ENCODE data around the gene GADL1.

GADL1 gene

DNA sequence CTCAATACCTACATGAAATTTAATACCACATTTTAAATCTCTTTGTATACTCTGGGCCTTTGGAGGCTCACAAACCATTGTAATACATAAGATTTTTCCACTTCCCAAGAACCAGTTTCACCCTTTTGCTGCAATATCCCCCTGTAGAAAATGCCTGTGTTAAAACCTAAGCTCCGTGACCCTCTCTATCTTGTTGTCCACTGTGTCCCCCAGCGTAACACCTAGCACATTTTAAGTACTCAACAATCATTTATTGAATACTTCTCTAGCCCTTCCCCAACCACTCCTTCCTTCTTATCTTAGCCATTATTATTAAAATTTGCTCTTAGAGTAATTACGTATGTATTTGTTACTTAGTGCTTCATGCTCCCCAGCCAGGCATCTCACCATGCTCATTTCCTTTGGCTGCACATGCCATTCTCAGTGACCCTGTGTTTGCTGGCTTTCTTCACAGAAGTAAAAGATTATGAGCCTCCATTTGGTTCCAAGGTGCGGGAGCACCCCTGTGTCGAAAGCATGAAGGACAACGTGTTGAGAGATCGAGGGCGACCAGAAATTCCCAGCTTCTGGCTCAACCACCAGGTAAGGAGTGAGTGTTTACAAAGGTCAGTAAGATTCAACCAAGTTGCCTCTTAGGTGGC is 206.4 kb downstream of the GADL1 start:
- H3K4me1 Mint-ChIP-seq, result peaks cover 93% of the 10 kb centered on the region
- ATAC-seq, result no peak

GRCh38 chr3:30686799-30687198 is 207.7 kb downstream of the GADL1 start:
- Mint-ChIP-seq H3K27me3 (no peaks in the 10 kb centered on the region), H3K4me3 (no peak overlapping the region), H3K9me3 (no peaks in the 10 kb centered on the region), H3K36me3 (ENCODE audit: low read depth) (peaks cover 79% of the 10 kb centered on the region), H3K4me1 (peaks cover 95% of the 10 kb centered on the region), H3K27ac (peak overlapping the region; percentile 59)
- no peak for ATAC-seq
- no peak for DNase-seq

More for the DNA sequence above, 206.4 kb downstream of the GADL1 start:
- no peak overlapping the region for H3K4me3 Mint-ChIP-seq
- H3K27me3 Mint-ChIP-seq, result no peaks in the 10 kb centered on the region
- no peaks in the 10 kb centered on the region for H3K9me3 Mint-ChIP-seq
- H3K27ac Mint-ChIP-seq, result peak overlapping the region; percentile 59
- no peak for DNase-seq
- H3K36me3 Mint-ChIP-seq (ENCODE audit: low read depth), result peaks cover 83% of the 10 kb centered on the region

DNA sequence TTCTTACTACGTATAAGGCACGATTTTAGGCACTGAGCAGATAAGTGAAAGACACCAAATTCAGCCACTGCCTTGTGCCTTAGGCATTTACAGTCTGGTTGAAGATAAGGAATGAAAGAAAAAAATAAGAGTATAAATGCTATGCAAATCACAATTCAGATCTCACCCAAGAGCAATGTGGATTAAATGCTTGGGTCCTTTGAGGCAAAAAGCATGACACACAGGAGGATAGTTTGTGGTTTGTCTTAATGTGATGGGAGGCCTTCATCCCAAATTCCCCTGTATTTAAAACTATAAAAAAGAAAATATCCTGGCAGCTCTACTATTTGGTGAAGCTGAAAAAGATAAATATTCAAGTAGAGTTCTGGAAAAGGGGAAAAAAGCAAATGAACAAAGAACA is 208.3 kb downstream of the GADL1 start:
- DNase-seq (no peak), ATAC-seq (no peak)
- Mint-ChIP-seq H3K9me3 (no peaks in the 10 kb centered on the region), H3K4me3 (no peak overlapping the region), H3K27me3 (no peaks in the 10 kb centered on the region), H3K36me3 (ENCODE audit: low read depth) (peaks cover 82% of the 10 kb centered on the region), H3K4me1 (peaks cover 97% of the 10 kb centered on the region), H3K27ac (peak overlapping the region; percentile 46)

DNA sequence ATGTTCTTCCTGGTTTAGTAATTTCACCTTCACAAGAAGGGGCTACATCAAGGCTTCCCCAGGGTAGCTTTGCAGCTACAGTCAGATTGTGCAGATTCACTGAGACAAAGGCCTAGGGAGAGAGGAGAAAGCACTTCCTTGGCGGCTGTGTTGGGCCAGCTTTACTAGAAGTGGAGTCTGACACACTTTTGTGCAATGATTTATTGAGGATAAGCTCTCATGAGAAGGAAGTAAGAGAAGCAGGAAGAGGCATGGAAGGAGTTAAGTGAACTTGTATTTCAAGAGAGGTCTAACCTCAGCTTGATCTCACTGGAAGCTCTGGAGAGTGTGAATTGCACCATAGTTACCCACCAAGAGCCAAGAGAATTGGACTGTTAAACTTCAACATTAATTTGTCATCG is 209.2 kb downstream of the GADL1 start:
- Mint-ChIP-seq H3K9me3 (no peaks in the 10 kb centered on the region), H3K27ac (peak overlapping the region; percentile 59), H3K4me1 (peaks cover 97% of the 10 kb centered on the region), H3K4me3 (no peak overlapping the region), H3K27me3 (no peaks in the 10 kb centered on the region), H3K36me3 (ENCODE audit: low read depth) (peaks cover 81% of the 10 kb centered on the region)
- DNase-seq, result no peak
- ATAC-seq, result no peak

DNA sequence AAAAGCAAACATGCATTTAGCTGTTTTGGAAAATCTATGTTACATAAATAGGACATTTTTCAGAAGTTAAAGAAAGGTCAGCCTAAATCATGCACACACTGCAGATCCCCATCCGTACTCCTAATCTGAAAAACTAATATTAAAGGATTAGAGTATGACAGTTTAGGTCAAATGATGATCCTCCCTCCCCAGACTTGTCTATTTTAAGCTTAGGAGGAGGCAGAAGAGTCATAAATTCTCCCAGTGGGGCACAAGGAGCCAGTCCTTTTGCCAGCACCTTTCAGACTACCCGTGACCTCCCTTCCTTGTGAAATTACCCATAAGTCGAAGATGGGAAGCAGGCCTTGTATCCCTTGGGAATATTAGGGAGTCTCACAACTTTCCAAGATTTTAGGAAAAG is 210.1 kb downstream of the GADL1 start:
- Mint-ChIP-seq H3K4me3 (no peak overlapping the region), H3K4me1 (peaks cover 96% of the 10 kb centered on the region), H3K27me3 (no peaks in the 10 kb centered on the region), H3K9me3 (no peaks in the 10 kb centered on the region), H3K36me3 (ENCODE audit: low read depth) (peaks cover 80% of the 10 kb centered on the region), H3K27ac (peak overlapping the region; percentile 59)
- DNase-seq (no peak), ATAC-seq (no peak)

DNA sequence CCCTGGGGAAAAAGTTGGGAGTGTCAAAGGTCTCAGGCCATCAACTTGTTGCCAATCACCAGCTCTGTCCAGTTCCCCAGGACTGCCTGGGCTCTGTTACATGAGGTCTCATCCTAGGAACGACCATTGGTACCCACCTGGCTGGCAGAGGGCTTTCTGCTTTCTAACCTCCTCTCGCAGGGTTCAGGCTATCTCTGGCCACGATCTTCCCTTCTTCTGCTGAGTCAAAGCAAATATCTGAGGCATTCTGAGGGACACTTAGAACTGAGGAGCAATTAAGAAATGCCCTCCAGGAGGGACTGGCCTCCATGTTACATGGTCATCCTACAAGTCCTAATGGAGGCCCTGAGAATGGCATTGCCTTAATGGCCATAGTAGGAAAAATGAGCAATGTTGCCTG is 210.7 kb downstream of the GADL1 start:
- Mint-ChIP-seq H3K4me3 (no peak overlapping the region), H3K4me1 (peaks cover 96% of the 10 kb centered on the region), H3K27ac (peak overlapping the region; percentile 59), H3K27me3 (no peaks in the 10 kb centered on the region), H3K36me3 (ENCODE audit: low read depth) (peaks cover 80% of the 10 kb centered on the region), H3K9me3 (no peaks in the 10 kb centered on the region)
- DNase-seq (no peak), ATAC-seq (no peak)

DNA sequence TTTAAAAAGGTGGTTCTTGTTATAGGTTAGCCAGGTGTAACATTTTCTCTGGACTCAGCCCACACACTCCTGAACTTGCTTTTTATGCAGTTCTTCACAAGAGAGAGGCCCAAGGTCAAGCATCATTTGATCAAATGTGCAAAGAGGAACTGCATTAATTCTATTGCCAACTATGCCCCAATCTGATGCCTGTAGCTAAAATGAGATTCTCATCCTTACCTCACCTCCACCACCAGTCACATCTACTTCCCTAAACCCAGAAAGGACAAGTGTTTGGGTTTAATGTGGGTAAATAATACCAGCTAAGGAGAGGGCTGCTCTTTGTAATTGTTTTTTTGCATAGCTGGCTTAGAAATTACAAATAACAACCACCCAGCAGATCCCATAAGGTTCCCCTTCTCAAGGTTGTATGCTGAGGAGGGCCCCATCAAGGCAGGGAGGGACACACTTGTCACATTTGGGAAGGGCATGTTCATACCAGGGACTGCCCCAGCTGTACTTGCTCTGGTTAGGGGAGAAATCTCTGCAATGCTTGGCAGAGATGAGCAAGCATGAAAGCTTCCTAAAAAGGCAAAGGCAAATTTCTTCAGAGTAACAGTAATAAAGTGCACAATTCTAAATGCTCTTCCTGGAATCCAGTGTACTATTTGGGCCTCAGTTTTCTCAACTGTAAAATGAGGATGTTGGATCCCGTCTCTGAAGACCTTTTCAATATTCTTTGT is 211.9 kb downstream of the GADL1 start:
- H3K4me1 Mint-ChIP-seq, result peaks cover 94% of the 10 kb centered on the region
- H3K27me3 Mint-ChIP-seq, result no peaks in the 10 kb centered on the region
- H3K4me3 Mint-ChIP-seq, result peak overlapping the region; percentile 21
- H3K27ac Mint-ChIP-seq, result peak overlapping the region; percentile 73
- no peaks in the 10 kb centered on the region for H3K9me3 Mint-ChIP-seq
- ATAC-seq, result peak; percentile 87
- no peak for DNase-seq
- H3K36me3 Mint-ChIP-seq (ENCODE audit: low read depth), result peaks cover 82% of the 10 kb centered on the region

- ATAC-seq, result peak; percentile 31
- H3K9me3 Mint-ChIP-seq, result no peaks in the 10 kb centered on the region
- H3K27ac Mint-ChIP-seq, result peak overlapping the region; percentile 73
- H3K36me3 Mint-ChIP-seq (ENCODE audit: low read depth), result peaks cover 83% of the 10 kb centered on the region
- peak overlapping the region; percentile 1 for H3K4me3 Mint-ChIP-seq
- no peaks in the 10 kb centered on the region for H3K27me3 Mint-ChIP-seq
- peaks cover 95% of the 10 kb centered on the region for H3K4me1 Mint-ChIP-seq
- no peak for DNase-seq
These were observed 212.7 kb downstream of the GADL1 start for GRCh38 chr3:30681649-30682211.

GRCh38 chr3:30680789-30681648 is 213.4 kb downstream of the GADL1 start:
- H3K4me3 Mint-ChIP-seq, result peak overlapping the region; percentile 31
- H3K36me3 Mint-ChIP-seq (ENCODE audit: low read depth), result peaks cover 83% of the 10 kb centered on the region
- H3K27me3 Mint-ChIP-seq, result no peaks in the 10 kb centered on the region
- no peak for DNase-seq
- no peak for ATAC-seq
- peaks cover 96% of the 10 kb centered on the region for H3K4me1 Mint-ChIP-seq
- peak overlapping the region; percentile 73 for H3K27ac Mint-ChIP-seq
- no peaks in the 10 kb centered on the region for H3K9me3 Mint-ChIP-seq

GRCh38 chr3:30679045-30679444 is 215.4 kb downstream of the GADL1 start:
- DNase-seq (no peak), ATAC-seq (no peak)
- Mint-ChIP-seq H3K27ac (peak overlapping the region; percentile 73), H3K4me3 (no peak overlapping the region), H3K27me3 (no peaks in the 10 kb centered on the region), H3K9me3 (no peaks in the 10 kb centered on the region), H3K4me1 (peaks cover 96% of the 10 kb centered on the region), H3K36me3 (ENCODE audit: low read depth) (peaks cover 85% of the 10 kb centered on the region)

- Mint-ChIP-seq H3K9me3 (no peaks in the 10 kb centered on the region), H3K4me1 (peaks cover 96% of the 10 kb centered on the region), H3K4me3 (no peak overlapping the region), H3K27me3 (no peaks in the 10 kb centered on the region), H3K36me3 (ENCODE audit: low read depth) (peaks cover 89% of the 10 kb centered on the region), H3K27ac (peak overlapping the region; percentile 64)
- ATAC-seq (no peak), DNase-seq (no peak)
These were observed 217.1 kb downstream of the GADL1 start for GRCh38 chr3:30677347-30677685.

DNA sequence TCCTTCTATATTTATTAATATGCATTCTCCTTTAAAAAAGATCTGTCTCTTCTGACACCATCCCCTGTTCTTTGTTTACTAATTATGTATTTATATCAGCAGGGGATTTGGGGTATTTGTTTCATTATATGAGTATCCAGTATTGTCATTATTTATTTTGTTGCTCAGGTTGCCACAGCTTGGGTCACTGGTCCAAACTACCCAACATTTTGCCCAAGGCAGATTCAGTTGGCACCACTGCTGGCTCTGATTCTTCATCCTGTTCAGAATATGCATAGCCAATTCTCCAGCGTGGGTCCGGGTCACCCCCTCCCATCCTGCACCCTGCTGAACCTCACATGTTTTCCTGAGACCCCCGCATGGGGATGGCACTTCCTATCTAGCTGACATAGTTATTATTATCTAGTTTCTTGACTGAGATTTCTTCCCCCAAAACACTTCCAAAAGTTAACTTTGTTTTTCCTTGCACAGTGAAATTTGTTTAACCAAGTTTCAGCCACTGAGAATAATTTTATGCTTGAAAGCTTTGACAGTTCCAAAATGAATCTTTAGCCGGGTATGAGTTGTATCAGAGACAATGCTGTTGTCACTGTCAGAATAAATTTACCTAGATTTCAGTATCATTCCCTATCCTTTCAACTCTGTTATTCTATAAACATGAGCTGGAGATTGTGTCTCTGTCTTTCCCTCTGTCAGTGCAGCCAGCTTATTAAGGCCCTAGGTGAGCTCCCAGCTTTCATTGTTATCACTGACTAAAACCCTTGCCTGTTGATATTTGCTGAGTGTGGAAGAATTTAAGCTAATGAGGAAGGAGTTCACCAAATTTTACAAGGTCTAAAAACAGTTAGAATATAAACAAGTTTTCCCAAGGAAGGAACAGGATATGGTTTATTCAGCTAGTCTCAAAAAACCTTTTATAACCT is 217.8 kb downstream of the GADL1 start:
- no peaks in the 10 kb centered on the region for H3K9me3 Mint-ChIP-seq
- peaks cover 96% of the 10 kb centered on the region for H3K4me1 Mint-ChIP-seq
- DNase-seq (no peak), ATAC-seq (no peak)
- no peak overlapping the region for H3K4me3 Mint-ChIP-seq
- H3K27ac Mint-ChIP-seq, result peak overlapping the region; percentile 64
- H3K36me3 Mint-ChIP-seq (ENCODE audit: low read depth), result peaks cover 91% of the 10 kb centered on the region
- H3K27me3 Mint-ChIP-seq, result no peaks in the 10 kb centered on the region

Data from activated naive CD8-positive, alpha-beta T cell treated with anti-CD3 and anti-CD28 coated beads, Interleukin-2, amount 50 U/mL, for 24 hours (primary cell).